Glomerular visceral epithelial cell (primary cell): ENCODE measurements around the gene DUSP2.
A peak's percentile ranks its signal among the peaks of the same experiment; 100 is the strongest.

Source experiments
- DNase-seq: peaks from one replicate; pipeline ENCODE4 v3.0.0-alpha.2; 2016; ENCODE audit errors: extremely low spot score

Gene DUSP2

GRCh38 chr2:96099861-96100798 is 45.1 kb downstream of the DUSP2 start:
- peak; percentile 11 for DNase-seq

GRCh38 chr2:96098900-96099590 is 46.2 kb downstream of the DUSP2 start:
- DNase-seq = no peak

GRCh38 chr2:96097951-96098823 is 47.1 kb downstream of the DUSP2 start:
- DNase-seq = no peak

- no peak for DNase-seq
Observed at GRCh38 chr2:96097441-96097840, 47.8 kb downstream of the DUSP2 start.

GRCh38 chr2:96095116-96095636 is 50.1 kb downstream of the DUSP2 start:
- DNase-seq = no peak

GRCh38 chr2:96093528-96093927 is 51.7 kb downstream of the DUSP2 start:
- DNase-seq = no peak
